ENCODE data around the gene DYNC2LI1.

DNA sequence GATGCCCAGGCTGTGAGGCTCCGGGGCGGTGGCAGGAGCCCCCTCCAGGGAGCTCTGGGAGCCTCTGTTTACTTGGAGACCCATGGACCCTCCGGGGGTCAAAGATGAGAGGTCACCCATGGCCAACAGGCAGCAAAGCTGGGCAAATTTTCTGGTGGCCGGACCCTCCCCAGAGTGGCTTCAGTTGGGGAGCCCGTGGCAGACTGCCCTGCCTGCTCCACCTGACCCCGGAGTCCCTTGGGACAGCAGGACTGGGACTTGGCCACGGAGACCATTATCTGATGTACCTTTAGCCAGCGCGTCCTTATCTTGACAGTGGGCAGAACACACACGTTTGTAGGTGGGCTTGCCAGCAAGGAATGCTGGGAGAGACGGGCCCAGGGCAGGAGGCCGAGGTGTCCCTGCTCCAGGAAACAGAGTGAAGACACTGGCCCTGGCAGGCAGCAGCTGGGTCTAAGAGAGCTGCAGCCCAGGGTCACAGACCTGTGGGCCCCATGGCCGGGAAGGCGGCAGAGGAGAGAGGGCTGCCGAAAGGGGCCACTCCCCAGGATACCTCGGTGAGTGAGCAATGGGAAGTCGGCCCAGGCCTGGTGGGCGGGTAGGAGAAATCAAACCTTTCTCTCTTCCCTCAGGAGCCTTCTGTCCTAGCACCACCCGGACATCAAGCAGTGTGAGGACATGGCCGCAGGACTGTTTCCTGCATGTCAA lies 64.9 kb downstream of the DYNC2LI1 start, which contains the start of the genes ABCG5 and ABCG8:
- TF ChIP-seq POLR2A (IDR thresholded peaks at IDR 0.05; ENCODE audit: control extremely low read depth in 1 of 2, low read depth in 2 of 2, low read length in 2 of 2) (no peak), POLR2AphosphoS5 (IDR thresholded peaks at IDR 0.05; ENCODE audit: low read depth, low read length) (no peak), GABPA (IDR thresholded peaks at IDR 0.05; ENCODE audit: borderline replicate concordance, insufficient read depth, low read length) (no peak), GTF2F1 (IDR thresholded peaks at IDR 0.05; ENCODE audit: borderline replicate concordance, low read depth, low read length) (no peak)
- TF ChIP-seq, protein P1, sequence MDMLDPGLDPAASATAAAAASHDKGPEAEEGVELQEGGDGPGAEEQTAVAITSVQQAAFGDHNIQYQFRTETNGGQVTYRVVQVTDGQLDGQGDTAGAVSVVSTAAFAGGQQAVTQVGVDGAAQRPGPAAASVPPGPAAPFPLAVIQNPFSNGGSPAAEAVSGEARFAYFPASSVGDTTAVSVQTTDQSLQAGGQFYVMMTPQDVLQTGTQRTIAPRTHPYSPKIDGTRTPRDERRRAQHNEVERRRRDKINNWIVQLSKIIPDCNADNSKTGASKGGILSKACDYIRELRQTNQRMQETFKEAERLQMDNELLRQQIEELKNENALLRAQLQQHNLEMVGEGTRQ (IDR thresholded peaks at IDR 0.05; ENCODE audit: low read length): no peak
